ENCODE data around the gene VRK1.

- TF ChIP-seq FOXM1 (IDR thresholded peaks at IDR 0.05; ENCODE audit: borderline replicate concordance, low read depth), result no peak
- no peak for TF ChIP-seq EP300 (IDR thresholded peaks at IDR 0.05; ENCODE audit: borderline replicate concordance)
- TF ChIP-seq CEBPB (IDR thresholded peaks at IDR 0.05), result no peak
- TF ChIP-seq, protein P1, sequence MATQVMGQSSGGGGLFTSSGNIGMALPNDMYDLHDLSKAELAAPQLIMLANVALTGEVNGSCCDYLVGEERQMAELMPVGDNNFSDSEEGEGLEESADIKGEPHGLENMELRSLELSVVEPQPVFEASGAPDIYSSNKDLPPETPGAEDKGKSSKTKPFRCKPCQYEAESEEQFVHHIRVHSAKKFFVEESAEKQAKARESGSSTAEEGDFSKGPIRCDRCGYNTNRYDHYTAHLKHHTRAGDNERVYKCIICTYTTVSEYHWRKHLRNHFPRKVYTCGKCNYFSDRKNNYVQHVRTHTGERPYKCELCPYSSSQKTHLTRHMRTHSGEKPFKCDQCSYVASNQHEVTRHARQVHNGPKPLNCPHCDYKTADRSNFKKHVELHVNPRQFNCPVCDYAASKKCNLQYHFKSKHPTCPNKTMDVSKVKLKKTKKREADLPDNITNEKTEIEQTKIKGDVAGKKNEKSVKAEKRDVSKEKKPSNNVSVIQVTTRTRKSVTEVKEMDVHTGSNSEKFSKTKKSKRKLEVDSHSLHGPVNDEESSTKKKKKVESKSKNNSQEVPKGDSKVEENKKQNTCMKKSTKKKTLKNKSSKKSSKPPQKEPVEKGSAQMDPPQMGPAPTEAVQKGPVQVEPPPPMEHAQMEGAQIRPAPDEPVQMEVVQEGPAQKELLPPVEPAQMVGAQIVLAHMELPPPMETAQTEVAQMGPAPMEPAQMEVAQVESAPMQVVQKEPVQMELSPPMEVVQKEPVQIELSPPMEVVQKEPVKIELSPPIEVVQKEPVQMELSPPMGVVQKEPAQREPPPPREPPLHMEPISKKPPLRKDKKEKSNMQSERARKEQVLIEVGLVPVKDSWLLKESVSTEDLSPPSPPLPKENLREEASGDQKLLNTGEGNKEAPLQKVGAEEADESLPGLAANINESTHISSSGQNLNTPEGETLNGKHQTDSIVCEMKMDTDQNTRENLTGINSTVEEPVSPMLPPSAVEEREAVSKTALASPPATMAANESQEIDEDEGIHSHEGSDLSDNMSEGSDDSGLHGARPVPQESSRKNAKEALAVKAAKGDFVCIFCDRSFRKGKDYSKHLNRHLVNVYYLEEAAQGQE (IDR thresholded peaks at IDR 0.05; ENCODE audit: low read depth), result no peak
- TF ChIP-seq EGR1 (IDR thresholded peaks at IDR 0.05), result no peak
- no peak for TF ChIP-seq ZBTB7A (IDR thresholded peaks at IDR 0.05; ENCODE audit: low read depth)
- no peak for TF ChIP-seq MAX (IDR thresholded peaks at IDR 0.05)
- TF ChIP-seq, protein P2, sequence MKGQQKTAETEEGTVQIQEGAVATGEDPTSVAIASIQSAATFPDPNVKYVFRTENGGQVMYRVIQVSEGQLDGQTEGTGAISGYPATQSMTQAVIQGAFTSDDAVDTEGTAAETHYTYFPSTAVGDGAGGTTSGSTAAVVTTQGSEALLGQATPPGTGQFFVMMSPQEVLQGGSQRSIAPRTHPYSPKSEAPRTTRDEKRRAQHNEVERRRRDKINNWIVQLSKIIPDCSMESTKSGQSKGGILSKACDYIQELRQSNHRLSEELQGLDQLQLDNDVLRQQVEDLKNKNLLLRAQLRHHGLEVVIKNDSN (IDR thresholded peaks at IDR 0.05), result no peak
- no peak for TF ChIP-seq TAF1 (IDR thresholded peaks at IDR 0.05; ENCODE audit: low read depth)
- no peak for TF ChIP-seq TCF12 (IDR thresholded peaks at IDR 0.05; ENCODE audit: low read depth)
Measured at GRCh38 chr14:96844857-96845570, 47.8 kb downstream of the VRK1 start.

All from Ishikawa (cell line).